HCT116 (cell line): ENCODE results near the gene PRSS33. TPM values are rescaled to one million over a fixed set of nuclear protein-coding genes. Genes with fewer than 3 reads are reported as not detected.

Source experiments
- CTCF ChIP-seq, 3 experiments: fragments of 200-600 bp in 1 of 3; sonication (generic) in 1 of 3; IDR thresholded peaks in 2 of 3; conservative IDR thresholded peaks in 1 of 3; 2 replicates each; pipeline ENCODE4 v1.5.1; 2012 to 2017; ENCODE audit warnings: low read depth in 2 of 3, low read length in 2 of 3, antibody characterized with exemption in 1 of 3, borderline replicate concordance in 1 of 3, control low read depth in 1 of 3, mild to moderate bottlenecking in 1 of 3, mixed read lengths in 1 of 3, mixed run types in 1 of 3, moderate library complexity in 1 of 3; ENCODE audit not compliant: insufficient read depth in 1 of 3
- EGR1 ChIP-seq: IDR thresholded peaks from 2 replicates; pipeline ENCODE4 v1.6.1; 2012; ENCODE audit warnings: low read depth
- JUND ChIP-seq: IDR thresholded peaks from 2 replicates; pipeline ENCODE4 v1.6.1; 2012
- MAX ChIP-seq: IDR thresholded peaks from 2 replicates; pipeline ENCODE4 v1.6.1; 2012
- REST ChIP-seq: IDR thresholded peaks from 2 replicates; pipeline ENCODE4 v1.6.1; 2012; ENCODE audit warnings: low read depth
- SIN3A ChIP-seq: IDR thresholded peaks from 2 replicates; pipeline ENCODE4 v1.6.1; 2012; ENCODE audit warnings: low read depth
- total RNA-seq: library from RNA; stranded (reverse); gene quantifications from one replicate; pipeline ENCODE4 v1.2.1, GENCODE V29; 2021; ENCODE audit not compliant: unreplicated experiment

The PRSS33 gene
- total RNA-seq, 1 experiment from 2014 or later, result not detected

- TF ChIP-seq REST (no peak), JUND (no peak), SIN3A (no peak), EGR1 (no peak), CTCF (IDR thresholded peaks at IDR 0.05 in 2 of 3, conservative IDR thresholded peaks at IDR 0.05 in 1 of 3; ENCODE audit: borderline replicate concordance in 1 of 3, insufficient read depth in 1 of 3, low read depth in 2 of 3, low read length in 2 of 3) (no peak), MAX (no peak)
Measured at GRCh38 chr16:2736476-2737237, 50.7 kb downstream of the PRSS33 start (continued).
